ENCODE data around the gene CCL4L2.
"Not testable (repeated sequence)": the region's sequence is repeated elsewhere in the genome, so short reads cannot be mapped to it uniquely, and the experiment has no call there.

The CCL4L2 gene

GRCh38 chr17:36189993-36190392 lies 20.9 kb upstream of the CCL4L2 start:
- peaks cover 18% of the 10 kb centered on the region for H3K27me3 Mint-ChIP-seq
- DNase-seq (ENCODE audit: low spot score in 2 of 2); H3K27ac Mint-ChIP-seq; H3K36me3 Mint-ChIP-seq; H3K9me3 Mint-ChIP-seq; H3K4me1 Mint-ChIP-seq; H3K4me3 Mint-ChIP-seq; ATAC-seq (ENCODE audit: low read depth): not testable (repeated sequence)

DNA sequence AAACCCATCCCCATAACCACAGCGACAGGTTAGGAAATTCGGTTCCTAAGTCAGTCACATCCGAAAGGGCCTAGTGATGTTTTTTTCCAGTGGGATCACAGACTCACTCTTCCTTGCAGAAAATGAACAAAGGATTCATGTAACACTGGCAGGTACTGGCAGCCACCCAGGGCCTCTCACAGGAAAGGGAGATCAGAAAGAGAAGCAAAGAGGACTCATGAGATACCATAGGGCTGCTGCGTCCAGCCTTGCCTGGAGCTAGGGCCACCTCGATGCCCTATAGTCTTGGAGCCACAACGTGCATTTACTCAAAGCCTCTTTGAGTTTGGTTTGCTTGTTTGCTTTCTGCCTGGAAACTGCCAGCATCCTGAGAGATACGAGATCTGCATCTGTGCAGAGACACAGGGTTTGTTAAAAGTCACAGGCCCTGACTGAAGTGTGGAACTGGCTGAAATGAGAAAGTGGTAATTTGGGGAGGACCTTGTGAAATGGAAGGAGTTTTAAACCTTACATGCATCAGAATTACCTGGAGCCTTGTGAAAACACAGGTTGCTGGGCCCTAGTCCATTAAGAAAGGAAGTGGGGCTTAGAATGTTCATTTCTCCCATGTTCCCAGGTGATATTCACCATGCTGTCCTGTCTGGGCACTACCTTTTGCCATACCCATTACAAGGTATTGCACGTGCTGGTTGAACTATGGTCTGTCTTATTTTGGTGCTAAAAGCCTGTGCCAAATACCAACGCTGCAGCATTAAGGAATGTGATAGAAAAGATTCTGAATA lies 20.1 kb upstream of the CCL4L2 start:
- not testable (repeated sequence) for H3K27ac Mint-ChIP-seq; H3K4me1 Mint-ChIP-seq; H3K4me3 Mint-ChIP-seq; DNase-seq (ENCODE audit: low spot score in 2 of 2); H3K36me3 Mint-ChIP-seq; ATAC-seq (ENCODE audit: low read depth); H3K9me3 Mint-ChIP-seq
- peaks cover 21% of the 10 kb centered on the region for H3K27me3 Mint-ChIP-seq

DNA sequence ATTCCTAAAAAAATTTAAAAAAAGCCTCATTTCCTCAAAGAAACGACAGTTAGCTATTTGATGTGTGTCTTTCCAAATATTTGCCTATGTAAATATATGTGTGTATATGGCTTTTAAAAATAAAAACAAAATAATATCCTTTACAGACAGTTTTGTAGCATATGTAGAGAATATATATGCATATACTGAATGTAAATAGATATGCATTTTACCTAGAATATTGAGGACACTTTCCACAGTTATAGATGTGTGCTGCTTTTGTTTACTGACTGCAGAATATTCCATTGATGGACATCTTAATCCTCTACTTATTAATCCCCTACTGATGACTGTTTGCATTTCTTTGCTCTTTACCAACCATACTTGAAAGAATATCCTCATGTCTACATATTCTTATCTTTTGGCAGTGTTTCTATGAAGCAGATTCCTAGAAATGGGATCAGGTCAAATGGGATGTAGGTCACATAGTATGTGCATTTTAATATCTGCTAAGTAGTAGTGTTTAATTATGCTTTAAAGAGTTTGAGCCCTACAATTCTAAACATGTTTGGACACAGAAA lies 17.6 kb upstream of the CCL4L2 start:
- DNase-seq (ENCODE audit: low spot score in 2 of 2) (no peak), ATAC-seq (ENCODE audit: low read depth) (no peak)
- Mint-ChIP-seq H3K27me3 (peaks cover 18% of the 10 kb centered on the region), H3K36me3 (no peaks in the 10 kb centered on the region), H3K9me3 (no peaks in the 10 kb centered on the region), H3K4me3 (no peak overlapping the region), H3K27ac (no peak overlapping the region), H3K4me1 (peaks cover 20% of the 10 kb centered on the region)

- H3K27ac Mint-ChIP-seq; H3K36me3 Mint-ChIP-seq; DNase-seq (ENCODE audit: low spot score in 2 of 2); H3K4me3 Mint-ChIP-seq; H3K9me3 Mint-ChIP-seq; ATAC-seq (ENCODE audit: low read depth): not testable (repeated sequence)
- peaks cover 24% of the 10 kb centered on the region for H3K27me3 Mint-ChIP-seq
- peaks cover 14% of the 10 kb centered on the region for H3K4me1 Mint-ChIP-seq
These were observed 16.6 kb upstream of the CCL4L2 start for GRCh38 chr17:36194147-36194831.

DNA sequence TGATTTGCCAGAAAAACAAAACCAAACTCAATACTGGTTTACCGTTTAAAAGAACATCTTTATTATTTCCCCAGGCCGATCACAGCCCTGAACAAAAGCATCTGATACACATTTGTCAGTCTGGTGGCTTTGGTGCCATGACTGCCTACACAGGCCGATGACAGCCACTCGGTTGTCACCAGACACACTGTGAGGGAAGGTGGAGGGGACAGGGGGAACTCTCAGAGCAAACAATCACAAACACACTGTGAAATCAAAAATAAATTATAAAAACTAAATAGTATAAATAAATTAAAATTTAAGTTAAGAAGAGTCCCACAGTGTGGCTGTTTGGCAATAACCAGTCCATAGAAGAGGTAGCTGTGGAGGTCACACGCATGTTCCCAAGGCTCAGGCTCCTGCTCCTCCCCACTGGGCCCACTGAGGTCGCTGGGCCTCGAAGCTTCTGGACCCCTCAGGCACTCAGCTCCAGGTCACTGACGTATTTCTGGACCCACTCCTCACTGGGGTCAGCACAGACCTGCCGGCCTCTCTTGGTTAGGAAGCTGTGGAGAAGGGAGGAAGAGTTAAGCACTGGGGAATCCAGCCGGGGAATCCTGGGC lies 15.9 kb upstream of the CCL4L2 start:
- not testable (repeated sequence) for H3K9me3 Mint-ChIP-seq; ATAC-seq (ENCODE audit: low read depth); H3K36me3 Mint-ChIP-seq; H3K4me3 Mint-ChIP-seq; H3K27ac Mint-ChIP-seq; DNase-seq (ENCODE audit: low spot score in 2 of 2)
- peaks cover 13% of the 10 kb centered on the region for H3K4me1 Mint-ChIP-seq
- peaks cover 23% of the 10 kb centered on the region for H3K27me3 Mint-ChIP-seq

- Mint-ChIP-seq H3K4me1 (peaks cover 12% of the 10 kb centered on the region), H3K27me3 (peaks cover 25% of the 10 kb centered on the region), H3K36me3 (no peaks in the 10 kb centered on the region), H3K4me3 (no peak overlapping the region), H3K27ac (no peak overlapping the region), H3K9me3 (no peaks in the 10 kb centered on the region)
- DNase-seq (ENCODE audit: low spot score in 2 of 2) = no peak
- ATAC-seq (ENCODE audit: low read depth) = no peak
These were observed 15.3 kb upstream of the CCL4L2 start for GRCh38 chr17:36195434-36196130.

DNA sequence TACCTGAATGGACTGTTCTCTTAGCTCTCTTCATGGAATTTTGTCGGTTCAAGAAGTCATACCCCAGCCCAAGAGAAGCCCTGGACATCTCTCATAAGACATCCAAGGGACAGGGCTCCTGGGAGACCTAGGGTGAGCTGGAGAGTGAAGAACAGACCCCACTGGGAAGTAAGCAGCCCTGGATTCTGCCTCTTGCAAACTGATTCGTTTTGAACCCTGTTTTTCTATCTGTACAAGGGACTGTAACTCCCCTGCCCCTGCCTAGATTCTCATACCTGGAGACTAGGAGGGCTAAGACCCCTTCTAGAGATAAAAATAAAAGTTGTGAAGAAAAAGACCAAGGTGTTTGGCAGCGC lies 14.8 kb upstream of the CCL4L2 start:
- Mint-ChIP-seq H3K4me3 (peak overlapping the region; percentile 65), H3K36me3 (no peaks in the 10 kb centered on the region), H3K27ac (no peak overlapping the region), H3K9me3 (no peaks in the 10 kb centered on the region), H3K4me1 (peaks cover 12% of the 10 kb centered on the region), H3K27me3 (peaks cover 25% of the 10 kb centered on the region)
- DNase-seq (ENCODE audit: low spot score in 2 of 2) (peak in 1 of 2 donors; percentile 8), ATAC-seq (ENCODE audit: low read depth) (no peak)

DNA sequence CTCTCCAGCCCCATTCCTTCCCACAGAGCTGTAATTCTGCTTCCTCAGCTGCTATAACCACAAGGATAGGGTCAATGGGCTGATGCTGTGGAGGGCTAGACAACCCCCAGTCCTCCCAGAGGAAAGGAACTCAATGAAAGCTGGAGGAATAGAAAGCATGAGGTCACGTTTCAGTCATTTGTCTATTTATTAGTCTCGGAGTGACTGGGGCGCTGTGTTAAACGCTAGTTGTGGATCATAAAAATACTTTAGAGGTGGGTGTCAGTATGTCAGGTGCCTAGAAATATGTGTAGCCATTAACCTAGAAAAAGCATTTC lies 13.5 kb upstream of the CCL4L2 start:
- Mint-ChIP-seq H3K4me3 (no peak overlapping the region), H3K9me3 (no peaks in the 10 kb centered on the region), H3K36me3 (no peaks in the 10 kb centered on the region), H3K27ac (no peak overlapping the region), H3K27me3 (peaks cover 27% of the 10 kb centered on the region), H3K4me1 (peaks cover 17% of the 10 kb centered on the region)
- no peak for ATAC-seq (ENCODE audit: low read depth)
- DNase-seq (ENCODE audit: low spot score in 2 of 2) = no peak

GRCh38 chr17:36198831-36199465 lies 11.9 kb upstream of the CCL4L2 start:
- Mint-ChIP-seq H3K4me3 (no peak overlapping the region), H3K9me3 (no peaks in the 10 kb centered on the region), H3K36me3 (no peaks in the 10 kb centered on the region), H3K27me3 (peaks cover 30% of the 10 kb centered on the region), H3K4me1 (peaks cover 24% of the 10 kb centered on the region), H3K27ac (no peak overlapping the region)
- ATAC-seq (ENCODE audit: low read depth) (peak; percentile 13), DNase-seq (ENCODE audit: low spot score in 2 of 2) (peak in 1 of 2 donors; percentile 9)

DNA sequence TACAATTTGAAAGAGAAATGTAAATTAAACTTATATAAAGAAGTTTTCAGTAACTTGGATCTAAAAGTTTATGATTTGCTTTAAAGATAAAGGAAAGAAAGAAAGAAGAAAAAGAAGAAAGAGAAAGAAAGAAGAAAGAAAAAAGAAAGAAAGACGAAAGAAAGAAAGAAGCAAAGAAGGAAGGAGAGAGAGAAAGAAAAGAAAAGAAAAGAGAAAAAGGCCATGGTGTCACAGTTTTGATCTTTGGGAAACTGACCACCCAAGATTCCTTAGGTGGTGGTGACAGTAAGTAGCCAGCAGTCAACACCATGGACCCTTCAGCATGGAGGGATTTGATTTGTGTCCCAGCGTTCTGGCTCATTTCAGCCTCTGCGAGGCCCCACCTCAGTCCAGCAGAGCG lies 9.8 kb upstream of the CCL4L2 start:
- not testable (repeated sequence) for DNase-seq (ENCODE audit: low spot score in 2 of 2); H3K36me3 Mint-ChIP-seq; H3K9me3 Mint-ChIP-seq; H3K4me3 Mint-ChIP-seq; H3K27ac Mint-ChIP-seq; ATAC-seq (ENCODE audit: low read depth)
- peaks cover 31% of the 10 kb centered on the region for H3K27me3 Mint-ChIP-seq
- peaks cover 27% of the 10 kb centered on the region for H3K4me1 Mint-ChIP-seq

GRCh38 chr17:36201506-36201905 lies 9.4 kb upstream of the CCL4L2 start:
- ATAC-seq (ENCODE audit: low read depth); H3K27ac Mint-ChIP-seq; H3K9me3 Mint-ChIP-seq; DNase-seq (ENCODE audit: low spot score in 2 of 2); H3K4me3 Mint-ChIP-seq; H3K36me3 Mint-ChIP-seq: not testable (repeated sequence)
- Mint-ChIP-seq H3K4me1 (peaks cover 27% of the 10 kb centered on the region), H3K27me3 (peaks cover 35% of the 10 kb centered on the region)

DNA sequence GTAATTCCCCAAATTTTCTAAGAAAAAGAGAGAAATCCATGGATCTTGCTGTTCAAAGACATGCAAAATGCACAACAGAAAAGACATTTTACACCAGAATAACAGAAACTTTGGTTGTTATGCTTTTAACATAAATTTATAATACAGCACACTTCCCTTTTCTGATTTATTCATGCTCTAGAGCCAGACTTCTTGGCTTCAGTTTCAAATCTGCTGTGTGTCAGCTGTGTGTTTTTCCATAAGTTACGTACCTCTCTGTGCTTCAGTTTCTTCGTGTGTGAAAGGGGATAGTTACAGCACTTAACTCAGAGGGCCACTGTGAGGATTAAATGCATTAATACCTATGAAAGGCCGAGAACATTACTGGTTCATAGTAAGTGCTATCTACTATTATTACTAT lies 7.5 kb upstream of the CCL4L2 start:
- no peak overlapping the region for H3K27ac Mint-ChIP-seq
- no peak overlapping the region for H3K4me3 Mint-ChIP-seq
- H3K27me3 Mint-ChIP-seq = peaks cover 41% of the 10 kb centered on the region
- H3K36me3 Mint-ChIP-seq = no peaks in the 10 kb centered on the region
- no peaks in the 10 kb centered on the region for H3K9me3 Mint-ChIP-seq
- H3K4me1 Mint-ChIP-seq = peaks cover 28% of the 10 kb centered on the region
- ATAC-seq (ENCODE audit: low read depth) (no peak), DNase-seq (ENCODE audit: low spot score in 2 of 2) (peak in 1 of 2 donors; percentile 5)

GRCh38 chr17:36204724-36205500 lies 6.0 kb upstream of the CCL4L2 start:
- H3K4me3 Mint-ChIP-seq = no peak overlapping the region
- H3K9me3 Mint-ChIP-seq = peaks cover under 1% of the 10 kb centered on the region
- no peak overlapping the region for H3K27ac Mint-ChIP-seq
- peak in 1 of 2 donors; percentile 2 for DNase-seq (ENCODE audit: low spot score in 2 of 2)
- peaks cover 35% of the 10 kb centered on the region for H3K27me3 Mint-ChIP-seq
- peaks cover 29% of the 10 kb centered on the region for H3K4me1 Mint-ChIP-seq
- no peaks in the 10 kb centered on the region for H3K36me3 Mint-ChIP-seq
- ATAC-seq (ENCODE audit: low read depth) = no peak
